Large intestine (tissue), 3 donors: ENCODE data around the gene KCTD5. TPM values are rescaled to one million over a fixed set of nuclear protein-coding genes. Genes with fewer than 3 reads are reported as not detected.
"Not testable (repeated sequence)": the region's sequence is repeated elsewhere in the genome, so short reads cannot be mapped to it uniquely, and the experiment has no call there.

ENCODE experiments used
- DNase-seq, 2 donors: peaks; one replicate each; pipeline versions ENCODE4 v3.0.0 to v3.0.0-alpha.2; 2013
- H3K27ac ChIP-seq: one replicate; pipeline ENCODE4 v1.5.1; 2013; ENCODE audit warnings: low read length
- H3K27me3 ChIP-seq: 2 replicates; pipeline ENCODE4 v1.6.1; 2013; ENCODE audit warnings: low read length; ENCODE audit not compliant: control insufficient read depth, insufficient read depth
- H3K36me3 ChIP-seq: 2 replicates; pipeline ENCODE4 v1.6.1; 2013; ENCODE audit warnings: low read length; ENCODE audit not compliant: control insufficient read depth, insufficient read depth
- H3K4me1 ChIP-seq: one replicate; pipeline ENCODE4 v1.6.1; 2013; ENCODE audit warnings: low read length; ENCODE audit not compliant: control insufficient read depth, insufficient read depth
- H3K4me3 ChIP-seq: one replicate; pipeline ENCODE4 v1.5.1; 2013; ENCODE audit warnings: low read length
- H3K9me3 ChIP-seq: one replicate; pipeline ENCODE4 v1.6.1; 2013; ENCODE audit warnings: mild to moderate bottlenecking, low read depth, low read length, moderate library complexity; ENCODE audit not compliant: control insufficient read depth
- WGBS: methylation state at CpG from one replicate; pipeline ENCODE4 v1.1.5; 2013; ENCODE audit warnings: low lambda C conversion rate; ENCODE audit not compliant: insufficient coverage; 5-methylcytosine and 5-hydroxymethylcytosine counted together
- polyA plus RNA-seq: library from polyadenylated mRNA; unstranded; fragments of 120-200 nt; gene quantifications from one replicate; pipeline ENCODE4 v1.2.1, GENCODE V29; 2013

KCTD5 gene
- polyA plus RNA-seq, 1 donor: 20.0 TPM

DNA sequence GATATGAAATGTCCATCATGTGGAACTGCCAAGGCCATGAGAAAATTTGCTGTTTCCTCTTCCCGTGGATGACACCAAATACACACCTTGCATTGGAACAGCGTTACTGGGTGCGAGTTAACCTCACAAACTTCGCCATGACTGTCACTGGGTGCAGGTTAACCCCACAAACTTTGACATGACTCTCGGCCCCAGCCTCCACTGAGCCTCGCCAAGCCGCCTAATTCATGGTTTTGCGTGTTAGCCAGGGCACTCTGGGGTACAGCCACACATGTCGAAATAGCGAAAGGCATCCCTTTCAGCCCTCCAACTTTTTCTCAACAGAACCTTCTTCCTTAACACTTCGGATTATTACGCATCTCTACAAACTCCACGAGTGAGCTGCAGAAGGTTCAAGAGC lies 10.6 kb upstream of the KCTD5 start:
- 97% methylated on average over 6 of the region's 13 CpGs for WGBS
- DNase-seq: no peak
- H3K4me1 ChIP-seq: peaks cover 12% of the 10 kb centered on the region
- no peak overlapping the region for H3K27ac ChIP-seq
- H3K36me3 ChIP-seq: peaks cover 11% of the 10 kb centered on the region
- no peaks in the 10 kb centered on the region for H3K9me3 ChIP-seq
- H3K27me3 ChIP-seq: no peaks in the 10 kb centered on the region
- no peak overlapping the region for H3K4me3 ChIP-seq

DNA sequence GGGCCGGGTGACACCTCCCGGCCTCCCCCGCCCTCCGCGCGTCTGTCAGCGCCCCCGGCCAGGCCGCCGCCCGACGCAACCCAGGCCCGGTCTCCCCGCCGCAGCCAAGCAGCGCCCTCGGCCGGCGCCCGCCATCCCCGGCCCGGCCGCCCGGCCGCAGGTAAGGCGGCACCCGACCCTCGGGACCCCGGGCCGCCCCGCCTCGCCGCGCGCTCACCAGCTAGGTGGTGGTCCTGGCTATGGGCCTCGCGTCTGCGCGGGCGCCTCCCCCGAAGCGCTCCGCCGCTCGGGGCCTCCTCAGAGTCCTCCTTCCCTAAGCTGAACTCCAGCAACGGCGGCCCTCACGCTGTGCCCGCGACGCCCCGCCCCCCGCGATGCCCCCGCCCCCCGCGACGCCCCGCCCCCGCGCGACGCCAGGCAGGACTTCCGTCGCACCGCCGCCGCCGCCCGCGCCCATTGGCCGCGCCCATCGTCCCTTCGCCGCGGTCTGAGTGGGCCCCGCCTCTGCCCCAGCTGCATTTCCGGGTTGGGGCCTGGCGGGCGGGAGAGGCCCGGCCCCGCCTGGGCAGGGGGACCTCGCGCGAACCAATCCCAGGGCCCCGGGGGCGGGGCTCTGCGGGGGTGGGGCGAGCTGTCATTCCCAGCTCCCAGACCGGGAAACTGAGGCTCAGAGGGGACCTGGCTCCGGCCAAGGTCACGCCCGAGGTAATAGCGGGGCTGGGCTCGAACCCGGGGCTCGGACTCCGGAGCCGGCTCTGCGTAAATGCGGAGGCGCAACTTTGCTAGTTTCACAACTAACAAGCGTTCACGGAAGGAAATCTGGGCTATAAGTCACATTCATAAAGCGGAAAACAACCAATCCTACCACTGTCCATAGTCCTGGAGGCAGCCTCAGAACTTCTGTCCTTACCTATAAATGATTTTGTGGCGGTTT lies 9.0 kb upstream of the KCTD5 start:
- 17% methylated on average over 1 of the region's 107 CpGs for WGBS
- Histone ChIP-seq H3K9me3 (no peaks in the 10 kb centered on the region), H3K27ac (peak overlapping the region; percentile 61), H3K4me3 (peak overlapping the region; percentile 61), H3K27me3 (no peaks in the 10 kb centered on the region), H3K36me3 (peaks cover 11% of the 10 kb centered on the region), H3K4me1 (peaks cover 12% of the 10 kb centered on the region)
- DNase-seq: peak; percentile 94 to 96

DNA sequence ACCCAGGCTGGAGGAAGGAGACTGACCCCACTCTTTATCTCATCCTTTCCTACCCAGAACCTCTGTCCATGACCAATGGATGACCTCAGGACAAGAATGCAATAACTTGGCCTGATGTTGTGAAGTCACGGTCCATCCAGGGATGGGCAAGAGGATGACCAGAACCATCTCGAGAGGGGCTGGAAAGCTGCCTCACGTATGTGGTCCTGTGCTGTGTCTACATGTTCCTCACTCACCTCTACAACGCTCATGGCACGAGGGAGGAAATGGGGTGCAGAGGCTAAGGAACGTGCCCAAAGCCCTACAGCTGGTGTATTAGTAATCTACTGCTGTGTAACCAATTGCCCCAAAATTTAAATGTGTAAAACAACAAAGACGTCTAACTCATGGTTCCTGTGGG lies 7.3 kb upstream of the KCTD5 start:
- H3K4me3 ChIP-seq: no peak overlapping the region
- H3K27me3 ChIP-seq: no peaks in the 10 kb centered on the region
- no peaks in the 10 kb centered on the region for H3K9me3 ChIP-seq
- WGBS: no CpG with 5 or more reads among the region's 7 CpGs
- no peaks in the 10 kb centered on the region for H3K36me3 ChIP-seq
- DNase-seq: no peak
- peaks cover 12% of the 10 kb centered on the region for H3K4me1 ChIP-seq
- H3K27ac ChIP-seq: no peak overlapping the region

GRCh38 chr16:2675714-2676113 lies 6.6 kb upstream of the KCTD5 start:
- DNase-seq: no peak
- Histone ChIP-seq H3K27ac (no peak overlapping the region), H3K36me3 (no peaks in the 10 kb centered on the region), H3K9me3 (no peaks in the 10 kb centered on the region), H3K27me3 (no peaks in the 10 kb centered on the region), H3K4me3 (no peak overlapping the region), H3K4me1 (peaks cover 12% of the 10 kb centered on the region)
- 100% methylated on average over 2 of the region's 16 CpGs for WGBS

- H3K4me3 ChIP-seq, H3K27me3 ChIP-seq, DNase-seq, H3K36me3 ChIP-seq, H3K9me3 ChIP-seq, H3K27ac ChIP-seq: not testable (repeated sequence)
- peaks cover 11% of the 10 kb centered on the region for H3K4me1 ChIP-seq
- WGBS: no CpG with 5 or more reads among the region's 3 CpGs
Observed at GRCh38 chr16:2676937-2677336, 5.4 kb upstream of the KCTD5 start.

DNA sequence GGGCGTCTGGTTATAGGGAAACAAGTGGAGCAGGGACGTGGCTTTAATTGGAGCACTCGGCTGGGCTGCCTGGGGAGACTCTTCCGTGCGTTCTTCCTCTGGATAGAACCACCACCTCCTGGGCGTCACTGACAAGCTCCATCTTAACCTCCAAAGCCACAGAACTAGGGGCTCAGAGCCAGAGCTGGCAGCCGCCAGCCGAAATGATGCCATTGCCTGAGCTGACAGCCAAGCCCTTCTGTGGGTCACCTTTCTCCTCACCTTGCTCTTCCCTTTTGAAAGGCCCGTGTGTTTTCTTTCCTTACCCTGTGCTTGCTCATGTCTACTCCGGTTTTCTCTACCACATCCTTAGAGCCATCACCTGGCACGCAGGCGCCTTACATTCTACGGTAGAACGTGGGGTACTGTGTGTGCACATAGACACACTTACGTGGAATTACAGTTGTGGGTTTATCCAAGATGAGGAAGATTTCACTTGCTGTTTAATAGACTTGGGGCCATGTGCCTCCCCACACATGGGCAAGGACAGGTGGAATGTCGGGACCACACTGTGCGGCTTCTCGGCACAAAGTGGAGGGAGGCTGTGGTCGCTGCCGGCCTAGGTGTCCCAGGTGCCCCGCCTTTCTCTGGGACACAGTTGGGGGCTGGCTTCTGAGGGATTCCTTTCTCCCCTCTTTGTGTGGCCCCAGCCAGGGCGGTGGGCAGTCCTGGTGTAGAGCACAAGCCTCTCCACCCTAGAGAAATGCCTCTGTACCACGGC lies 3.9 kb upstream of the KCTD5 start:
- H3K4me3 ChIP-seq, H3K27ac ChIP-seq, H3K4me1 ChIP-seq, H3K36me3 ChIP-seq, H3K27me3 ChIP-seq, H3K9me3 ChIP-seq, DNase-seq: not testable (repeated sequence)
- WGBS: no CpG with 5 or more reads among the region's 23 CpGs

- DNase-seq: peak in 1 of 2 donors; percentile 53
- not testable (repeated sequence) for H3K4me3 ChIP-seq
Observed at GRCh38 chr16:2679902-2680301, 2.4 kb upstream of the KCTD5 start.

GRCh38 chr16:2680360-2680759 lies 2.0 kb upstream of the KCTD5 start:
- not testable (repeated sequence) for H3K4me1 ChIP-seq, DNase-seq, H3K27me3 ChIP-seq, H3K36me3 ChIP-seq, H3K4me3 ChIP-seq, H3K9me3 ChIP-seq
- no CpG with 5 or more reads among the region's 8 CpGs for WGBS
- H3K27ac ChIP-seq: peak overlapping the region; percentile 45

More at GRCh38 chr16:2679902-2680301, 2.4 kb upstream of the KCTD5 start:
- not testable (repeated sequence) for H3K4me1 ChIP-seq, H3K27me3 ChIP-seq, H3K9me3 ChIP-seq, H3K36me3 ChIP-seq
- no CpG with 5 or more reads among the region's 4 CpGs for WGBS
- H3K27ac ChIP-seq: peak overlapping the region; percentile 45

GRCh38 chr16:2683041-2683440 lies 718 bp downstream of the KCTD5 start:
- H3K36me3 ChIP-seq, H3K9me3 ChIP-seq, H3K27me3 ChIP-seq, DNase-seq: not testable (repeated sequence)
- Histone ChIP-seq H3K27ac (peak overlapping the region; percentile 77), H3K4me3 (peak overlapping the region; percentile 100), H3K4me1 (peaks cover 16% of the 10 kb centered on the region)
- no CpG with 5 or more reads among the region's 13 CpGs for WGBS

DNA sequence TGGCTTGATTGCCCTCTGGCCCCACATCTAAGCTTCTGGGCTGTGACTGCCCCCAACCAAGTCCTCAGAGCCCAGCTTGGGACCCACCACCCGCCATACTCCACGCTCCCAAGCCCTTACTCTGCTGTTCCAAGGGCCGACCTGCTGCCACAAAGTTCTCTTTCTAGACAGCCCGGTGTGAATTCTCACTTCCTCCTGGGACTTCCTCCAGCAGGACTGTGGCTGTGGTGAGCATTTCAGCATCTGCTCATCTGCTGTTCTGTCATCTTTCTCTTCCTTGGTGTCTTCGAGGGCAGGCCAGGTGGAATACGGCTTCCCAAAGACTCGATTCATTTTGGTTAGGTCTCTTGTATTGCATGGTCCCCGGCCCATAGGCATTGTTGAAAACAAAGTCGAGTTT lies 3.8 kb downstream of the KCTD5 start:
- H3K9me3 ChIP-seq, H3K27me3 ChIP-seq, H3K27ac ChIP-seq, H3K36me3 ChIP-seq, DNase-seq, H3K4me3 ChIP-seq: not testable (repeated sequence)
- WGBS: no CpG with 5 or more reads among the region's 9 CpGs
- peaks cover 16% of the 10 kb centered on the region for H3K4me1 ChIP-seq
